GM19324 (cell line): ENCODE results near the gene SSBP2.
"Not testable (repeated sequence)": the region's sequence is repeated elsewhere in the genome, so short reads cannot be mapped to it uniquely, and the experiment has no call there.

Source experiments
- ATAC-seq: cut with Tn5 transposase; IDR thresholded peaks from one replicate; pipeline ENCODE4 v1.9.1; 2021; ENCODE audit warnings: mild to moderate bottlenecking, moderate library complexity; ENCODE audit not compliant: unreplicated experiment, low FRiP score

SSBP2 gene

GRCh38 chr5:81607693-81608092 lies 143.2 kb downstream of the SSBP2 start:
- ATAC-seq = no peak

GRCh38 chr5:81606150-81606549 lies 144.7 kb downstream of the SSBP2 start:
- ATAC-seq = no peak

DNA sequence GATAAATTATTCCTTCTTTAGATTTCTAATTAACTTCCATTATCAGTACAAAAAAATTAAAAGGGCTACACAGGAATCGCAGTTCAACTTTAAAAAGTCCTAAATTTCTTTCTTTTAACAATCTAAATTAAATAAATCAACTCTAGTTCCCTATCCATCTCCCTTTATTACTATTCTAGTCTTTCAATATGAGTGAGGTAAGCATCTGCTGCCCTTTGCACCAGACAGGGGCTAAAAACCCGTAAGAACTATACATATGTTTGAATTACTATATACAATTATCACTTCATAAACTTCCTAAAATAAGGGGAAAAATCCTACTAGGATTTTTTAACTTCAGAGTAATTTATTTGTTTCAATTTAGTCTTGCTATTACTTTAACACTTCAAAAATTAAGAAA lies 145.6 kb downstream of the SSBP2 start:
- ATAC-seq = no peak

GRCh38 chr5:81604193-81604592 lies 146.7 kb downstream of the SSBP2 start:
- no peak for ATAC-seq

DNA sequence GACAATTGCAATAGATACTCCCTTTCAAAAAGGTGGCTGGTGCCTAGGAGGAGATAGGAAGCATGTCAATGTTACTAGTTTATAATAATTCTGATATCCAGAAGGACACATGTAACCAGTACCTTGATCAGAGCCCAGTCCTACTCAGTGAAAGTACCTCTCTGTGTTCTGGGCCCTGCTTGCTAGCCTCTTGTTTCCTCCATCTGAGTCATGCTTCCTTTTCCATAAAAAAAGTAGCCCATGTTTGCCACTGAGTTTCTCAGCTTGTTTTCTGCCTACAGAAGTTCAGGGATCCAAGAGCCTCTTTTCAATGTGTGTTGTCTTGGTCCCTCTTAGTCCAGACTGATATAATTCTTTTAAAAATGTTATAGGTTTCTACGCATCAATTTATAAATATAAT lies 149.0 kb downstream of the SSBP2 start:
- no peak for ATAC-seq

DNA sequence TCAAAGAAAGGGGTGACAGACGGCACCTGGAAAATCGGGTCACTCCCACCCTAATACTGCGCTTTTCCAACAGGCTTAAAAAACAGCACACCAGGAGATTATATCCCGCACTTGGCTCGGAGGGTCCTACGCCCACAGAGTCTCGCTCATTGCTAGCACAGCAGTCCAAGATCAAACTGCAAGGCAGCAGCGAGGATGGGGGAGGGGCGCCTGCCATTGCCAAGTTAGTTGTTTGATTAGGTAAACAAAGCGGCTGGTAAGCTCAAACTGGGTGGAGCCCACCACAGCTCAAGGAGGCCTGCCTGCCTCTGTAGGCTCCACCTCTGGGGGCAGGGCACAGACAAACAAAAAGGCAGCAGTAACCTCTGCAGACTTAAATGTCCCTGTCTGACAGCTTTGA lies 158.8 kb downstream of the SSBP2 start:
- ATAC-seq = not testable (repeated sequence)

- no peak for ATAC-seq
Observed at GRCh38 chr5:81590498-81591384, 160.2 kb downstream of the SSBP2 start.

DNA sequence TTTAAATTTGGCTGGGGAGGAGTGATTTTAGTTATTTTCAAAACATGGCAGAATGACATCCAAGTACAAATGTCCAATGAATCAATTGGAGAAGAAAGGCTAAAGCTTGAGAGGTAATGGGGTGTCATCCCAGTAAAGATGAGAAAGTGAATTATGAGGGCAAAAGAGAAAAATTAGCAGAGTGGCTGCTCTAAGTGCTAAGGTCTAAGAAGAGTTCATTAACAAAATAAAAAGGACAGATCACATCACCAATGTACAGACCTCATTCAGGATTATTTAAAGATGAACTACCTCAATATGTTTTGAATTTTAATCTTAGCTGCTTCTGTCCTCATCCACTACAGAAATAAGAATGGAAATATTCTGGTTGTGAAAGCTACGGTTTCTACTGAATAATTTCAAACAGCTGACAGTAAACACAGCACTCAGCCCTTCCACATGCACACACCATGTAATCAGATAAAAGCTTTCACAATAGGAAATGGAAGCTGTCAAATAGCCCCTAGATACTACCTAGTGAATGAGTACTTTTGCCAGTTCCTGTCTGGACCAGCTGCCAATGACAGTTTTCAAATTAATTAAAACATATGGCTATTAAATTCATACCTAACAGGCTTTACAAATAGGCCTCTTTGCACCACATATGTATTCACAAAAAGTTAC lies 171.5 kb downstream of the SSBP2 start:
- no peak for ATAC-seq

GRCh38 chr5:81577091-81577490 lies 173.8 kb downstream of the SSBP2 start:
- ATAC-seq = no peak

- no peak for ATAC-seq
Observed at GRCh38 chr5:81575924-81576323, 175.0 kb downstream of the SSBP2 start.

DNA sequence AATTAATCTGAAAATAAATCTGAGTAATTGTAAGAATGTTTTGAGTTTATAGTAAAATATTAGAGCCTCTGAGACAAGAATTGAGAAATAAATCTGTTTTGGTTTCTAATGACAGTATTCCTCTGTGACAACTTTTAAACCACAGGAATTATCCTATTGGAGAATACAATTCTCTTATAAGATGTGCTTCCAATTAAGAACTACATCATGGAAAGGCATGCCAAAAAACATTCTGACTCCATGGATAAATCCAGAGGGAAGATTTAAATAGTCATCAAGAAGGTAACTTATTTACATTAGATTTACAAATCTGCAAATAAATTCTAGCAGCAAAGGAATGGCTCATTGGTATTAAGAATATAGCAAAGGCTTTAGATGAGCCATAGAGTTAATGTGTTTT lies 178.7 kb downstream of the SSBP2 start:
- no peak for ATAC-seq

DNA sequence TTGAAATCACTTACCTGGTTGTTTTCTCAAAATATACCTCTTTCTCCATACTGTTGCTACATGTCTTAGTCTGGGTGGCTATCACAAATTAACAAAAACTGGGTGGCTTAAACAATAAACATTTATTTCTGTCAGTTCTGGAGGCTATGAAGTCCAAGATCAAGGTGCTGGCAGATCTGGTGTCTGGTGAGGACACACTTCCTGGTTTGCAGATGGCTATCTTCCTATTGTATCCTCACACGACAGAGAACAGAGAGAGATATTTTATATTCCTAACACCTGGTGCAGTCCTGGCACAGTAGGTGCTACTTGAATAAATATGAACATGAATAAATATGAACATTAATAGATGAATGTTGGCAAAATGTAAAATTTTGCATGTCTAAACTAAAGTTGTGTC lies 192.7 kb downstream of the SSBP2 start:
- ATAC-seq = no peak

- no peak for ATAC-seq
Observed at GRCh38 chr5:81556809-81557208, 194.1 kb downstream of the SSBP2 start.

DNA sequence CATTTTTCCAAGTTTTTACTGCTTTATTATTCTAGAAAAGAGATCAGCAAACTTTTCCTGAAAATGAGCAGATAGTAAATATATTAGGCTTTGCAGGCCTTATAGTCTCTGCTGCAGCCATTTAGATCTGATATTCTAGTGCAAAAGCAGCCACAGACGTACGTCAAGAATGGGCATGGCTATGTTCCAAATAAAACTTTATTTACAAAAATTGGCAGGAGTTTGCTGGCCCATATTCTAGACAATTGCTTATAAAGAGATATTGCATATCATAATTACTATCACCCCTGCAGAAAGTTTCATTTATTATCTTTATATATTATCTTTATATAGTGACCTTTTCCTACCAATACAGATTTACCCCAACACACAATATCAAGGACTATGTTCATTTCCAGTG lies 195.0 kb downstream of the SSBP2 start:
- ATAC-seq = no peak

GRCh38 chr5:81554647-81555046 lies 196.2 kb downstream of the SSBP2 start:
- no peak for ATAC-seq

GRCh38 chr5:81553567-81554212 lies 197.2 kb downstream of the SSBP2 start:
- ATAC-seq = no peak

- ATAC-seq = no peak
Observed at GRCh38 chr5:81552852-81553566, 197.9 kb downstream of the SSBP2 start.

- no peak for ATAC-seq
Observed at GRCh38 chr5:81549123-81549522, 201.8 kb downstream of the SSBP2 start.

- ATAC-seq = no peak
Observed at GRCh38 chr5:81547001-81547400, 203.9 kb downstream of the SSBP2 start.

DNA sequence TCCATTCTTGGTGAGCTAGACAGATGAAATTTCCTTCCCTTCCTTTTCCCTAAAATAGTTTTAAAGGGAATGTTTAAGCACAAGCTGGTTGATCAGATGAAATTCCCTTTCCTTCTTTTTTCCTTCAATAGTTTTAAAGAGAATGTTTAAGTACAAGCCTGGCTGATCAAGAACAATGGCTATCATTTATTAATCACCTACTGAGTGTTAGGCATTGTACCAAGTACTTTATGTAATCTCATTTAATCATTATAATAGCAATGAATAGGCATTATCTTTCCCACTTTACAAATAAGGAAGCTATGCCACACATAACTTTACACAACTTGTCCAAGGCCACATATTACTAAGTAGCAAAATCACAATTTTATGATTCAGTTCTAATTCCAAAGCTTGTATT lies 205.0 kb downstream of the SSBP2 start:
- ATAC-seq = no peak
